Measurements from ENCODE around the gene HNF4A. TPM values are rescaled to one million over a fixed set of nuclear protein-coding genes. Genes with fewer than 3 reads are reported as not detected.

HNF4A gene
- total RNA-seq, 2 experiments from 2014 or later = not detected

DNA sequence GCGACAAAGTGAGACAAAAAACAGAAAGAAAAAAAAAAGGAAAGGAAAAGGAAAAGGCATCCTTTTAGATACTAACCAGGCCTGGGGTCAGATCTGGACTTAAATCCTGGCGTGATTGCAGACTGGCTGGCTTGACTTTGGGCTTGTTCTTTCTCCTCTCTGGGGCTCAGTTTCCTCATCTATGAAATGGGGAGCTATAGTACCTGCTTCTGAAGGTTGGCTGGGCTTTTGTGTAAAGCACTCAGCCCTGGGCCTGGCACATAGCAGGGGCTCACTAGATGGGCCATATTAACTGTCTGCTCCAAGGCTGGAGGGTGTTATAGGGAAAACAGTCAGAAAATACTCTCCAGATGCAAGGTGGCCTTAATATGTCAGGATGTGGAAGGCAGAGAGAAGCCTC lies 19.8 kb upstream of the HNF4A start:
- ChIA-PET CTCF (ENCODE audit: unreplicated experiment) (no interaction called here), POLR2A (no interaction called here)
- Histone ChIP-seq H2AFZ (ENCODE audit: low read length) (no peak overlapping the region), H3K9me2 (ENCODE audit: insufficient read depth, low read length) (no peaks in the 10 kb centered on the region), H3K9me3 (ENCODE audit: low read length) (no peaks in the 10 kb centered on the region), H4K20me1 (ENCODE audit: insufficient read depth, low read length) (no peaks in the 10 kb centered on the region), H3K79me2 (ENCODE audit: insufficient read depth, low read depth, low read length) (no peaks in the 10 kb centered on the region), H3K4me2 (ENCODE audit: low read length) (no peak overlapping the region), H3K36me3 (ENCODE audit: insufficient read depth, low read length) (no peaks in the 10 kb centered on the region), H3K4me3 (ENCODE audit: low read depth, low read length, poor library complexity, severe bottlenecking) (no peak overlapping the region), H3K27ac (ENCODE audit: low read depth, low read length, poor library complexity, severe bottlenecking) (no peak overlapping the region), H3K4me1 (ENCODE audit: insufficient read depth, low read length, poor library complexity, severe bottlenecking) (no peaks in the 10 kb centered on the region)
- no TSS peak for BruUV-seq (replicated peaks)
- intact Hi-C loops (cut with micrococcal nuclease; ENCODE audit: unreplicated experiment) = no loop called here
- DNase-seq (ENCODE audit: low spot score) = no peak
- TF ChIP-seq, protein P1, sequence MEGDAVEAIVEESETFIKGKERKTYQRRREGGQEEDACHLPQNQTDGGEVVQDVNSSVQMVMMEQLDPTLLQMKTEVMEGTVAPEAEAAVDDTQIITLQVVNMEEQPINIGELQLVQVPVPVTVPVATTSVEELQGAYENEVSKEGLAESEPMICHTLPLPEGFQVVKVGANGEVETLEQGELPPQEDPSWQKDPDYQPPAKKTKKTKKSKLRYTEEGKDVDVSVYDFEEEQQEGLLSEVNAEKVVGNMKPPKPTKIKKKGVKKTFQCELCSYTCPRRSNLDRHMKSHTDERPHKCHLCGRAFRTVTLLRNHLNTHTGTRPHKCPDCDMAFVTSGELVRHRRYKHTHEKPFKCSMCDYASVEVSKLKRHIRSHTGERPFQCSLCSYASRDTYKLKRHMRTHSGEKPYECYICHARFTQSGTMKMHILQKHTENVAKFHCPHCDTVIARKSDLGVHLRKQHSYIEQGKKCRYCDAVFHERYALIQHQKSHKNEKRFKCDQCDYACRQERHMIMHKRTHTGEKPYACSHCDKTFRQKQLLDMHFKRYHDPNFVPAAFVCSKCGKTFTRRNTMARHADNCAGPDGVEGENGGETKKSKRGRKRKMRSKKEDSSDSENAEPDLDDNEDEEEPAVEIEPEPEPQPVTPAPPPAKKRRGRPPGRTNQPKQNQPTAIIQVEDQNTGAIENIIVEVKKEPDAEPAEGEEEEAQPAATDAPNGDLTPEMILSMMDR (conservative IDR thresholded peaks at IDR 0.05; ENCODE audit: low read length) = no peak
- TF ChIP-seq EZH2phosphoT487 (IDR thresholded peaks at IDR 0.05; ENCODE audit: borderline replicate concordance, low read depth, low read length) = no peak

DNA sequence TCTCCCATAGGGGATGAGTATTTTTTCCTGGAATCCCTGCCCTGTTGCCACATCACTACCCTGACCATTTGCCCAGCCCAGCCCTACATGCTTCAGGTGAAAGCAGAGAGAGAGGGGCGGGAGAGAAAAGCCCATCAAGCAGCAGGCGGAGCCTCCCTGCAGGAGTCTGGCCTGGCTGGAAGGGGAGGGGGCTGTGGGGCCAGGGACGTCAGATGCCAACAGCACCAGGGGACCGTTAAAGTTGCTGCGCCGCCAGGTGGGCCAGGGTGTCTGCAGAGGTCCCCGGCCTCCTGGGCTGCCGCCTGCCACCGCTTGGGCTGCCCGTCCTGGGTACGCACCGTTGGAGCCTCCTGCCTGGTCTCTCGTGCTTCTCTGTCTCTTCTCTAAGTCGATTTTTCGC lies 19.4 kb upstream of the HNF4A start:
- intact Hi-C loops (cut with micrococcal nuclease; ENCODE audit: unreplicated experiment) = no loop called here
- no peaks in the 10 kb centered on the region for H3K36me3 ChIP-seq (ENCODE audit: insufficient read depth, low read length)
- no peak overlapping the region for H3K4me2 ChIP-seq (ENCODE audit: low read length)
- no peak for DNase-seq (ENCODE audit: low spot score)
- H2AFZ ChIP-seq (ENCODE audit: low read length) = no peak overlapping the region
- no peaks in the 10 kb centered on the region for H3K4me1 ChIP-seq (ENCODE audit: insufficient read depth, low read length, poor library complexity, severe bottlenecking)
- TF ChIP-seq, protein P1 (conservative IDR thresholded peaks at IDR 0.05; ENCODE audit: low read length) = no peak
- no peak for TF ChIP-seq EZH2phosphoT487 (IDR thresholded peaks at IDR 0.05; ENCODE audit: borderline replicate concordance, low read depth, low read length)
- no TSS peak for BruUV-seq (replicated peaks)
- H3K79me2 ChIP-seq (ENCODE audit: insufficient read depth, low read depth, low read length) = no peaks in the 10 kb centered on the region
- no peaks in the 10 kb centered on the region for H4K20me1 ChIP-seq (ENCODE audit: insufficient read depth, low read length)
- H3K9me2 ChIP-seq (ENCODE audit: insufficient read depth, low read length) = no peaks in the 10 kb centered on the region
- H3K9me3 ChIP-seq (ENCODE audit: low read length) = no peaks in the 10 kb centered on the region
- no peak overlapping the region for H3K27ac ChIP-seq (ENCODE audit: low read depth, low read length, poor library complexity, severe bottlenecking)
- ChIA-PET CTCF (ENCODE audit: unreplicated experiment) (no interaction called here), POLR2A (no interaction called here)
- H3K4me3 ChIP-seq (ENCODE audit: low read depth, low read length, poor library complexity, severe bottlenecking) = no peak overlapping the region

DNA sequence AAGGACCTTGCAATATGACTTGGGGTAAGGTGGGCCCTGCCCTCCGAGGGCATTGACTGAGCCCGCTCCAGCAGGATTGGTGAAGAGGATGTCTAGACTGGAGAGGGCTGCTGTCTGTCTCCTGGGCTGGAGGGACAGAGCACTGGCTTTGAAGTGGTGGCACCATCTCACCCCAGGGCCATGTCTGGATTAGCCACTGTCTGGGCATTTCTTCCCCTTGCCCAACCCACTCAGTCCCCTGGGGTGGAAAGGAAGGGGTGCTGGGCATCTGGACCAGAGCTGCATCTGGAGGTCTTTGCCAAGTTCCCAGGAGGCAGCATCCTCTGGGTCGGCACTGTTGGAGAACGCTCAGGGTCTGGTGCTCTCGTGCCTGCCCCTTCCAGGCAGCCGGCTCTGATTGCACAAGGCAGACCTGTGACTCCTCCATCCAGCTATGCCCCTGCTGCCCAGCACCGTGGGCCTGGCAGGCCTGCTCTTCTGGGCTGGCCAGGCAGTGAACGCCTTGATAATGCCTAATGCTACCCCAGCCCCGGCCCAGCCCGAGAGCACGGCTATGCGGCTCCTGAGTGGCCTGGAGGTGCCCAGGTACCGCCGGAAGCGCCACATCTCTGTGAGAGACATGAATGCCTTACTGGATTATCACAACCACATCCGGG lies 18.6 kb upstream of the HNF4A start, which contains the start of gene R3HDML:
Gene R3HDML (plus strand): TSS at position 319 of the 656 bp plus-strand sequence. CDS start 115 bp downstream, at position 434.
- Histone ChIP-seq H3K4me3 (ENCODE audit: low read depth, low read length, poor library complexity, severe bottlenecking) (no peak within 1 kb of the TSS), H2AFZ (ENCODE audit: low read length) (no peak within 1 kb of the TSS), H3K27ac (ENCODE audit: low read depth, low read length, poor library complexity, severe bottlenecking) (no peak within 1 kb of the TSS), H3K36me3 (ENCODE audit: insufficient read depth, low read length) (no peaks in the 10 kb centered on the region), H3K79me2 (ENCODE audit: insufficient read depth, low read depth, low read length) (no peaks in the 10 kb centered on the region), H3K9me2 (ENCODE audit: insufficient read depth, low read length) (no peaks in the 10 kb centered on the region), H3K9me3 (ENCODE audit: low read length) (no peaks in the 10 kb centered on the region), H3K4me2 (ENCODE audit: low read length) (no peak within 1 kb of the TSS), H3K4me1 (ENCODE audit: insufficient read depth, low read length, poor library complexity, severe bottlenecking) (no peaks in the 10 kb centered on the region), H4K20me1 (ENCODE audit: insufficient read depth, low read length) (no peaks in the 10 kb centered on the region)
- CTCF ChIA-PET (ENCODE audit: unreplicated experiment) = no interaction called here
- intact Hi-C loops (cut with micrococcal nuclease; ENCODE audit: unreplicated experiment) = no loop called here
- POLR2A ChIA-PET = no interaction called here
- no TSS peak for BruUV-seq (replicated peaks)
- DNase-seq (ENCODE audit: low spot score) = no peak
- TF ChIP-seq EZH2phosphoT487 (IDR thresholded peaks at IDR 0.05; ENCODE audit: borderline replicate concordance, low read depth, low read length) = no peak
- TF ChIP-seq, protein P1 (conservative IDR thresholded peaks at IDR 0.05; ENCODE audit: low read length) = no peak

Data from OCI-LY7 (cell line).